IPS-11a (cell line): ENCODE data around the gene ADGRG6.
"Not testable (repeated sequence)": the region's sequence is repeated elsewhere in the genome, so short reads cannot be mapped to it uniquely, and the experiment has no call there.

ENCODE experiments used
- H3K4me3 ChIP-seq: one replicate; pipeline ENCODE4 v1.5.1; 2013; ENCODE audit warnings: low read depth, low read length, control low read depth

ADGRG6 gene

DNA sequence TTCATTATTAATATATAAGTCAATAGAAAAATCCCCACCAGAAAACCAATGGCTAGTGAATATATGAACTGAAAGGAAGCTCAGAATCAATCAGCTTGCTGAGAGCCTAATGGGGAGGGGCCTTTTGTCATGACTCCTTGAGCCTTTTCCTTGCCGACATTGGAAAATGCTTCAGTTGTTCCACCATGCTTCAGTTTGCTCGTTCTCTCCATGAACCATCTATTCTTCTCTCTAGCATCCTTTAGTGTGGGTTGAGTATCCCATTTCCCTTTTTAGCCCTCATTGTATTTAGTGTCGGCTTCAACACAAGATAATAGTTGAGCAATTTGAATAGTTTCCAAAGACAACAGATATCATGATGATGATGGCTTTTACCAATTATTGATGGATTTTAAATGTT lies 139.9 kb downstream of the ADGRG6 start:
- no peak overlapping the region for H3K4me3 ChIP-seq

GRCh38 chr6:142443102-142443501 lies 141.3 kb downstream of the ADGRG6 start:
- no peak overlapping the region for H3K4me3 ChIP-seq

- no peak overlapping the region for H3K4me3 ChIP-seq
Measured at GRCh38 chr6:142443532-142443931, 141.7 kb downstream of the ADGRG6 start.

DNA sequence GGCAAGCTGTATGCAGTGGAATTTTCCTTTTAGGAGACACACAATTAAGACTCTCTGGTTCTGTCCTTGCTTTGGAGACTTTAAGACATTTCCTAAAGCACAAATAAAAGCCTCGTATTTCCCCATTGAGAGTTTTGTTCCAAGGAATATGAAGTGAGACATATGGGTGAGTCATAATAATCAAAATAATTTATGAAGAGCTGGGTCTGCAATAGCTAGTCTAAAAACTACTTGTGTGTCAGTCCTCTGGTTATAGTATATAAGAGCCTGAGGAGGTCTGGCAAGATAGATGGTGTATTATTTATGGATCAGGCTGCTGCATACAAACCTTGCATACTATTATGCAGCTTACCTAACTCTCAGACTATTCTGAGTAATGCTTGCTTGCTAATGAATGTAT lies 142.6 kb downstream of the ADGRG6 start:
- H3K4me3 ChIP-seq: no peak overlapping the region

DNA sequence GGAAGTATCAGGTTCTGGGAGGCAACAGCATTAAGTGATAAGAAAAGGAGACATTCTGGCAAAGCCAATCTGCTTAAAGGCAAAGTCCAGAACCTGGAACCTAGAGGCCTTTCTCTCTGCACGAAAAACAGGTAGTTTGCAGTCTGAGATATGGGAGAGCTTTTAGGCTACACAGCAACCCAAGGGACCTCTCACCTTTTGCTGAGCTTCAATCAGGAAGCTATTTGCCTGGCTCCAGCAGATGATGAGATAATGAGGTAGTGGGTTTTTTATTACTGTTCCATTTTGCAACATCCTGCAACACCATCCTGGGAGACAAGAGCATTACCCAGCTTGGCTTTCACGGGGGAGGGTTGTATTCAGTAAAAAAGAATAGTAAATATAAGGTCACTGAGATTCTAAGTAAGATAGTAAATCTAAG lies 143.1 kb downstream of the ADGRG6 start:
- no peak overlapping the region for H3K4me3 ChIP-seq

- no peak overlapping the region for H3K4me3 ChIP-seq
Measured at GRCh38 chr6:142446168-142446567, 144.4 kb downstream of the ADGRG6 start.

GRCh38 chr6:142446576-142446975 lies 144.8 kb downstream of the ADGRG6 start:
- no peak overlapping the region for H3K4me3 ChIP-seq

DNA sequence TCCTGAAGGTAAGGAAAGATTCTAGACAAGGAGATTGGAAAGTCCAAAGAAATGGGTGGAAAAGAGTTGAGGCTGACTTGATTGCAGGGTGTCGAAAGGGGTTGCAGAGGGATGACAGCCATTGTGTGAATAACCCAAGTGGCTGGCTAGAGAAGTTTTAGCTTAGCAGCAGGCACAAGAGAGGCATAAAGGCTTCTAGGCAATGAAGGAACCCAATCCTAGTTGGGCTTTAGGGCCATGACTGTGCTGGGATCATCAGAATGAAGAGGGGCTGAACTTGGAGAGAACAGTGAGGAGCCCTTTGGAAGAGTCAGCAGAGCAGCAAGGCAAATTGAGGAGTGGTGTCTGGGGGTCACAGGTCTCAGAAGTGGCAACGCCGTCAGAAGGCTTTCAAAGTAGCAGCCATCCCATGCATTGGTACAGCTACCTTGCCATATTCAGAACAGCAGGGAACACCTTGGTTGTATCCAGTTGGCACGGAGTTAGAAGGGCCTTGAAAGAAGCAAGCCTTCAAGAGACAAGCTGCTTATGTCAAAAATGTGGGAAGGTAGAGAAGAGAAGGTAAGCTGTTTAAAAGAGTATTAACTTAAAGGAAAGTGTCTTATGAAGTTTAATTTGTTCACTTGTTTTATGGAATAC lies 146.4 kb downstream of the ADGRG6 start:
- H3K4me3 ChIP-seq: no peak overlapping the region

- not testable (repeated sequence) for H3K4me3 ChIP-seq
Measured at GRCh38 chr6:142450856-142451255, 149.0 kb downstream of the ADGRG6 start.

- no peak overlapping the region for H3K4me3 ChIP-seq
Measured at GRCh38 chr6:142452993-142453392, 151.2 kb downstream of the ADGRG6 start.

GRCh38 chr6:142454196-142454595 lies 152.4 kb downstream of the ADGRG6 start:
- not testable (repeated sequence) for H3K4me3 ChIP-seq

DNA sequence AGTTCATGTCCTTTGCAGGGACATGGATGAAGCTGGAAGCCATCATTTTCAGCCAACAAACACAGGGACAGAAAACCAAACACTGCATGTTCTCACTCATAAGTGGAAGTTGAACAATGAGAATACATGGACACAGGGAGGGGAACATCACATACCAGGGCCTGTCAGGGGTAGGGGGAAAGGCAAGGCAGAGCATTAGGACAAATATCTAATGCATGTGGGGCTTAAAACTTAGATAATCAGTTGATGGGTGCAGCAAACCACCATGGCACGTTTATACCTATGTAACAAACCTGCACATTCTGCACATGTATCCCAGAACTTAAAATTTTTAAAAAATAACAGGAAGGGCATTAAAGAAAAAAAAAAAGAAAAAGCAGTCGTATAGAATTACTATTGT lies 153.0 kb downstream of the ADGRG6 start:
- not testable (repeated sequence) for H3K4me3 ChIP-seq

GRCh38 chr6:142455957-142456589 lies 154.3 kb downstream of the ADGRG6 start:
- H3K4me3 ChIP-seq: no peak overlapping the region

DNA sequence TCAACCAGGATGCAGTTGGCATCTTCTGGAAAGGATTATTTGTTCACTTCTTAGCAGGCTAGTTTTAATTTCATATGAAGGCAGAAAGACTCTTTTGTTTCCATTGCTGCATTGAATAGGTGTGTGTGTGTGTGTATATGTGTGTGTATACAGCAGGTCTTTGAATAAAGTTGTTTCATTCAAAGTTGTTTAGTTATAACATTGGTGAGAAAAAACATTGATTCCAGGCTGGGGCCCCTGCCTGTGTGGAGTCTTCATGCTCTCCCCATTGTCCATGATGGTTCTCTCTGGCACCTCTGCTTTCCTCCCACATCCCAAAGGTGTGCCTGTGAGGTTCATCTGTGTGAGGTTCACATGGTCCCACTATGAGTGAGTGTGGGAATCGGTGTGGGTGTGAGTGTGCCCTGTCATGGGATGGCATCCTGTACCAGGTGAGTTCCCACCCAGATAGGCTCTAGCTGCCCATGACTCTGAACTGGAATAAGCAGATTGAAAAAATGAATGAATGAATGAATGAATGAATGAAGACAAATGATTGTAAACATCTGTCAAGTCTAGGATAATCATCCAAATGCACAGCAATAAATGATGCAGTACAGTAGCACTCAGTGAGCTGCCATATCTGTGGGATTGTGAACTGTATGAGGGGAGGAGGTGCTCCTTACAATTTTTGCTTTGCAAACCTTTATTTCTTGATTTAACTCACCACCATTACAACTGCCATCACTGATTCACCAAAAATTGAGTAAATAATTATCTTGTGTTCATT lies 156.0 kb downstream of the ADGRG6 start:
- no peak overlapping the region for H3K4me3 ChIP-seq

DNA sequence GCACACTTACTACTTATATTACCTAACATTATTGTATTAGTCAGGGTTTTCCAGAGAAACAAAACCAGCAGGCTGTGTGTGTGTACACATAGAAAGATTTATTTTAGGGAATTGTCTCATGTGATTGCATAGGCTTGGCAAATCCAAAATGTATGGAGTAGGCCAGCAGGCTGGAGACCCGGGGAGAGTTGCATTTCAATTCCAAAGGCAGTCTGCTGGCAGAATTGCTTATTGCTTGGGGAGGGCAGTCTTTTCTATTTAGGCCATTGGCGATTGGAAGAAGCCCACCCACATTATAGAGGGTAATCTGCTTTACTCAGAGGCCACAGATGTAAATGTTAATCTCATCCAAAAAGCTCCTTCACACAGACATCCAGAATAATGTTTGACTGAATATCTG lies 157.0 kb downstream of the ADGRG6 start:
- no peak overlapping the region for H3K4me3 ChIP-seq

DNA sequence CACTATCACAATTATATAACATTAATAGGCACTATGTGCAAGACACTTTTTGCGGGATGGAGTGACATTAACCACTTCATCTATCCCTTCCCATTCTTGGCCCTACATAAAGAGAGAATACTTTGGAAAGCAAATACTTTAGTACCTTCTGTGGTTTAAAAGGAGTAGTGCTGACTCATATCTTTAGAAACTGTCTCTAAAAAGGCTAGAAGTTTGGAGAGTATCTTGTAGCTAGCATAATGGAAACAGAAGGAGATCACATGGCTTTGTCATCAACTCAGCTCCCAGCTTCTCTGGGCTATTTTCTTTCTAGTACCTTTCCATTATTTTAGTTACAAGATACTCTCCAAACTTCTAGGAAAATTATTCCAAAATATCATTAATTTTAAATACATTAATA lies 157.5 kb downstream of the ADGRG6 start:
- no peak overlapping the region for H3K4me3 ChIP-seq

- H3K4me3 ChIP-seq: no peak overlapping the region
Measured at GRCh38 chr6:142462260-142462659, 160.5 kb downstream of the ADGRG6 start.

GRCh38 chr6:142463988-142464387 lies 162.2 kb downstream of the ADGRG6 start:
- no peak overlapping the region for H3K4me3 ChIP-seq

GRCh38 chr6:142469220-142469619 lies 167.4 kb downstream of the ADGRG6 start:
- no peak overlapping the region for H3K4me3 ChIP-seq

DNA sequence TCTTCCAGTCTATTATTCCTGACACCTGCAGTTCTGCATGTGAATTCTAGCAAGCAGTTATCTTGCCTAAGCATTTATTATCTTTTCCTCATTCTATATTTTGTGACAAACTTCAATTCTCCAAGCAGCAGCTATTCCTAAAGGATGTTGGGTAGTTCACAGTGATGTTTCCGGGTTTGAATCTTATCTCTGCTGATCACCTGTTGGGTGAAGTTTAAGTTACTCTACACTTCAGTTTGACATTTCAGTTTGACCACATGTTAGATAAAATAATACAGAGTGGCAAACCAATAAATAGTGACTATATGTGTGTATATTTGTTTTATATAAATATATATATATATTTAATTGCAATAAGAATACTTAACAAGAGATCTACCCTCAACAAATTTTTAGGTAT lies 168.6 kb downstream of the ADGRG6 start:
- no peak overlapping the region for H3K4me3 ChIP-seq

GRCh38 chr6:142474531-142475289 lies 172.9 kb downstream of the ADGRG6 start:
- H3K4me3 ChIP-seq: no peak overlapping the region
